ENCODE results near the gene PRDM16. TPM values are rescaled to one million over a fixed set of nuclear protein-coding genes. Genes with fewer than 3 reads are reported as not detected.
A peak's percentile ranks its signal among the peaks of the same experiment; 100 is the strongest.

The PRDM16 gene
- total and polyA plus RNA-seq, 2 of the 13 experiments (the other 11 are each of a cell fraction or from before 2014, with no cell fraction given), result 0.15 to 0.81 TPM

GRCh38 chr1:3292051-3292722 is 223.2 kb downstream of the PRDM16 start (continued):
- peak; percentile 70; the same call in 1 of the 2 replicates for TF ChIP-seq MYPOP (CRISPR knock-in tag; IDR thresholded peaks at IDR 0.05)
- TF ChIP-seq MIXL1 (CRISPR knock-in tag; IDR thresholded peaks at IDR 0.05), result no peak
- no peak for TF ChIP-seq ZNF354B (CRISPR knock-in tag; IDR thresholded peaks at IDR 0.05)
- no peak for TF ChIP-seq CEBPB (IDR thresholded peaks at IDR 0.05; ENCODE audit: borderline replicate concordance, low read depth, low read length)
- TF ChIP-seq ZMYM3 (CRISPR knock-in tag; IDR thresholded peaks at IDR 0.05), result no peak
- no peak for TF ChIP-seq ZSCAN12 (CRISPR knock-in tag; IDR thresholded peaks at IDR 0.05)
- no peak for TF ChIP-seq ADNP (CRISPR knock-in tag; IDR thresholded peaks at IDR 0.05)
- TF ChIP-seq ZBTB3 (CRISPR knock-in tag; IDR thresholded peaks at IDR 0.05; ENCODE audit: borderline replicate concordance, low read depth), result no peak
- TF ChIP-seq ARHGAP35 (CRISPR knock-in tag; IDR thresholded peaks at IDR 0.05; ENCODE audit: borderline replicate concordance), result no peak
- no peak for TF ChIP-seq SATB2 (CRISPR knock-in tag; IDR thresholded peaks at IDR 0.05)
- no peak for TF ChIP-seq ZNF737 (CRISPR knock-in tag; IDR thresholded peaks at IDR 0.05; ENCODE audit: borderline replicate concordance)
- TF ChIP-seq ZBTB8A (CRISPR knock-in tag; IDR thresholded peaks at IDR 0.05; ENCODE audit: borderline replicate concordance, low read depth), result no peak
- 0 out of 2 replicates have a peak, but pooled peaks have one; percentile 14 for TF ChIP-seq CSRNP1 (CRISPR knock-in tag; IDR thresholded peaks at IDR 0.05)
- TF ChIP-seq, protein P1, sequence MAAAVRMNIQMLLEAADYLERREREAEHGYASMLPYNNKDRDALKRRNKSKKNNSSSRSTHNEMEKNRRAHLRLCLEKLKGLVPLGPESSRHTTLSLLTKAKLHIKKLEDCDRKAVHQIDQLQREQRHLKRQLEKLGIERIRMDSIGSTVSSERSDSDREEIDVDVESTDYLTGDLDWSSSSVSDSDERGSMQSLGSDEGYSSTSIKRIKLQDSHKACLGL (CRISPR knock-in tag; IDR thresholded peaks at IDR 0.05), result 0 out of 2 replicates have a peak, but pooled peaks have one; percentile 42
- no peak for TF ChIP-seq ZNF230 (CRISPR knock-in tag; IDR thresholded peaks at IDR 0.05)
- no peak for TF ChIP-seq ZNF713 (CRISPR knock-in tag; IDR thresholded peaks at IDR 0.05)
- TF ChIP-seq ZNF678 (CRISPR knock-in tag; IDR thresholded peaks at IDR 0.05), result no peak
- no peak for TF ChIP-seq CCDC6 (CRISPR knock-in tag; IDR thresholded peaks at IDR 0.05)
- no peak for TF ChIP-seq ZBTB7A (CRISPR knock-in tag; IDR thresholded peaks at IDR 0.05)
- TF ChIP-seq ZFP41 (CRISPR knock-in tag; IDR thresholded peaks at IDR 0.05; ENCODE audit: borderline replicate concordance), result 0 out of 2 replicates have a peak, but pooled peaks have one; percentile 39
- TF ChIP-seq HBP1 (CRISPR knock-in tag; IDR thresholded peaks at IDR 0.05; ENCODE audit: low read depth), result no peak
- TF ChIP-seq HDAC2 (CRISPR knock-in tag; IDR thresholded peaks at IDR 0.05), result peak; percentile 22; the same call in 1 of the 2 replicates
- peak; percentile 58; the same call in 1 of the 2 replicates for TF ChIP-seq ZNF572 (CRISPR knock-in tag; IDR thresholded peaks at IDR 0.05)
- TF ChIP-seq, protein P2, sequence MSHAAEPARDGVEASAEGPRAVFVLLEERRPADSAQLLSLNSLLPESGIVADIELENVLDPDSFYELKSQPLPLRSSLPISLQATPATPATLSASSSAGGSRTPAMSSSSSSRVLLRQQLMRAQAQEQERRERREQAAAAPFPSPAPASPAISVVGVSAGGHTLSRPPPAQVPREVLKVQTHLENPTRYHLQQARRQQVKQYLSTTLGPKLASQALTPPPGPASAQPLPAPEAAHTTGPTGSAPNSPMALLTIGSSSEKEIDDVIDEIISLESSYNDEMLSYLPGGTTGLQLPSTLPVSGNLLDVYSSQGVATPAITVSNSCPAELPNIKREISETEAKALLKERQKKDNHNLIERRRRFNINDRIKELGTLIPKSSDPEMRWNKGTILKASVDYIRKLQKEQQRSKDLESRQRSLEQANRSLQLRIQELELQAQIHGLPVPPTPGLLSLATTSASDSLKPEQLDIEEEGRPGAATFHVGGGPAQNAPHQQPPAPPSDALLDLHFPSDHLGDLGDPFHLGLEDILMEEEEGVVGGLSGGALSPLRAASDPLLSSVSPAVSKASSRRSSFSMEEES (CRISPR knock-in tag; IDR thresholded peaks at IDR 0.05), result peak; percentile 29; the same call in 1 of the 2 replicates
